IPS DF 19.7 (cell line): Measurements from ENCODE around the gene VSNL1.

Source experiments
- DNase-seq: peaks from one replicate; pipeline ENCODE4 v3.0.0-alpha.2; 2013; ENCODE audit warnings: low read depth, low spot score

The VSNL1 gene

DNA sequence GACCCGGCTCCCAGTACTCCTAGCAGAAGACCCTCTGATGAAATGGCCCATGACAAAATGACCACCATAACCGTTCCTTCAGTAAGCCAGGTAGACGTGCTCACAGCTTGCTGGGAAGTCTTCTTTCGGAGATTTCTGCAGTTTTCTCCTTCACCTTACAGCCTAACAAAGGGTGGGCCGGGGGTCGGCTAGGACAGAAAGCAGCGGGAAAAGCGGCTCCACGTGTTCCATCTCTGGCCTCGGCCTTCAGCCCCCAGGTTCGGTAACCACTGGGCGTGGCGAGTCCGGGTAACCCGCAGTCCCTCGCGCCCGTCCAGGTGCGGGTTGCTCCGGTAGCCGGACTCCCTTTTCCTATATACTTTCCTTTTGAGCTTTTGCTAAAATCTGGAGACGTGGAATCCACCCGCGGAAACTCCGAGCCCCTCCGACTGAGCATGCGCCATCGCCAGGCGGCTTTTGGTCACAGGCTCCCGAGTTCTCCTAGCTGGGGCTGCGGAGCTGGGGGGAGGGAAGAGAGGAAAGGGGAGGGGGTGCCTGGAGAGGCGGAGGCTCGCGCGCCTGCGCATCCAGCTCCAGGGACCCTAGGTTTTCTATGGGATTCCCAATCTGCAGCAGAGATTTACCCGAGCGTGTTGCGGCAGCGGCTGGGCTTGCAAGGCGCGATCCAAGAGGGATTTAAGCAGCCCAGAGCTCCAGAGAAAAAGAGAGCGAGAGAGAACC is at the start of gene VSNL1:
VSNL1 (plus strand) TSS at position 604 of the 720 bp plus-strand sequence. CDS start 51,379 bp downstream, outside the sequence.
- no peak for DNase-seq

DNA sequence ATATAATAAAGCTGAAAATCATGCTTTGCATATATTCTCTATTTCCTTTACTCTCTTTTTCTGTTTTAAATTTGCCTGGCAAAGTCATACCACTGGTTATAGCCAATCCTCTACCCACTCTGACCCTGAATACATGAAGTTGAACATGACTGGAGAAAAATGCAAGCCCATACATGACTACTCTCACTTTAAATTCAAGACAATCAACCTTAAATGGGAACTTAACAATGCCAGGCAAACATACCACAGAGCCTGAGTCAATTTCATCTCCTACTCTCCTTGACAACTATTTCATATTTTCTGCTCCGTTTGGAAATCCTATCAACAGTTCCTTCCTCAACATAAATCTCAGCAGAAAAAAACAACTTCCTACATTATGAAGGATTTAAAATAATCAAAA is 44.9 kb upstream of the VSNL1 start:
- DNase-seq, result no peak

DNA sequence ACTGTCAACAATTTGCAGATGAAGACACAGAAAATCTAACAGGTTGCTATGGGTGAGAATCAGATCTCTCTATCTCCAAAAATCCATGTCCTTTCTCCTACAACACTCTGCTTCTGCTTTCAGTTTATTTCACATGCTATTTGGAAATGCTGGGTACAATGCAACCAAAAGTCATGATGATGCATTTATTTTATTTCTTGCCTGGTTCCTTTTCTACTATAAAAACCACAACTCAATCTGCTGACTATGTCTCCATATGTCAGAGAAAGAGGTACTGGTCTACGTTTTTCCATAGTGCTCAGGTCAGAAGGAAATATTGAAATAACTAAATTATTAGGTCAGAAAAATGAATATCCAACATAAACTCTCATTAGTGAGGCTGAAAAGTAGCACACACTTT is 42.8 kb upstream of the VSNL1 start:
- DNase-seq, result no peak

GRCh38 chr2:17506736-17507616 is 33.5 kb upstream of the VSNL1 start:
- no peak for DNase-seq

DNA sequence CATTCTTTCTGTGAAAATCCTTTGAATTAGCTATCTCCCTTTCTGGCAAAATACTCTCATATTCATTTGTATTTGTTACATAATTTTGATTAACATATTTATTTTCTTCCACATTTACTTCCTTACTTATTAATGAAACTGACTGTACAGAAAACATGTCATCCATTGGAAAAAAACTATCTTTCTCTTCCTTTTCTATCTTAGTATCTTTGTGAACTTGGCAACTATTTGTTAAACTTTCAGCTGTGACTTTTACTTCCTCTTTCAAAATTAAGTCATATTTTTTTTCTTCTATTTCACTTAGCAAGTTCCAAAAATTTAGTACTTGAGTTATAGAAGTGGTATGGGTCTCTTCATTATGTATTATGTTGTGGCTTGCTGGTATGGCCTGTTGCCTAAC is 24.8 kb upstream of the VSNL1 start:
- DNase-seq, result no peak

- DNase-seq, result no peak
Observed at GRCh38 chr2:17517481-17518211, 22.9 kb upstream of the VSNL1 start.

DNA sequence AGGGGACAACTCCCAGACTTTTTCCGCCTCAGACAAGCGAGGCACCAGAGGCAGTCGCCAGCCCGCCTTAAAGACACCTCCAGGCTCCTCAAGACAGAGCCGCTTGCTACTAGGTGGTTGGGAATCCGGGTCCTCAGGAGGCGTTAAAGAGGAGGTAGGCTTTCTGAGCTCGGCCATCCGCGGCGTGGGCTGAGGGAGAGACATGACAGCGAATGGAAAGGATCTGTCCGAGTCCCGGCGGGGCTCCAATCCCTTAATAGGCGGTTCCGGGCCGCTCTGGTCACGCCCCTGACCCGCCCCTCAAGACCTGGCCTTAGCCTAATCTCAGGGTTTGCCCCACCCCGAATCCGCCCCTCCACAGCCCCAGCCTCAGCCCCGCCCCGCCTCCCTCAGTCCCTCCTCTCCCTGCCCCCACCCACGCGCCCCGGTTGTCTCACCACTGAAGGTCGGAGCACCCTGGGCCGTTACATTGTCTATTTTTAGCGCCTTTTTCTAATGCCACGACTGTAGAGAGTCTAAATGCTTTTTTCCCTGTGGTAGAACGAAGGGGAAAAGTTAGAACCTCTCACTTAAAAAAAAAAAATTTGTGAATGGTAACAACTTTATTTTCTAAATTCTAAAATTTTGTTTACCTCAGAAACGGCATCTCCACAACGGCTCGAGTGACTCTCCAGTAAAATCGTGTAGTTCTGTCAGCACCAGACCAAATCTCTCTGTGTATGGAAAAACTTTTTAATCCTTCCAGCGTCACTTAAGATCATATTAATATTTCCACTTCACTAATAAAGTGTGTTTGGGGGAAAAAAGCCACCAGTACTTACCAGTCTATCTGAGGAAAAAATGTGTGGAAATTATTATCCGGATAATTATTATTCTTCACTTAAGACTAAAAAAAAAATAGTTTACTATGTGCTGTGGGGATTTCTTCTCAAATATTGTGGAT is 22.0 kb upstream of the VSNL1 start, which contains the start of gene RAD51AP2:
RAD51AP2 (minus strand) TSS at position 229 of the 943 bp plus-strand sequence; CDS start at position 204, 25 bp downstream.
- DNase-seq, result no peak

GRCh38 chr2:17519486-17519885 is 21.0 kb upstream of the VSNL1 start:
- no peak for DNase-seq

- DNase-seq, result no peak
Observed at GRCh38 chr2:17520761-17521160, 19.7 kb upstream of the VSNL1 start.

DNA sequence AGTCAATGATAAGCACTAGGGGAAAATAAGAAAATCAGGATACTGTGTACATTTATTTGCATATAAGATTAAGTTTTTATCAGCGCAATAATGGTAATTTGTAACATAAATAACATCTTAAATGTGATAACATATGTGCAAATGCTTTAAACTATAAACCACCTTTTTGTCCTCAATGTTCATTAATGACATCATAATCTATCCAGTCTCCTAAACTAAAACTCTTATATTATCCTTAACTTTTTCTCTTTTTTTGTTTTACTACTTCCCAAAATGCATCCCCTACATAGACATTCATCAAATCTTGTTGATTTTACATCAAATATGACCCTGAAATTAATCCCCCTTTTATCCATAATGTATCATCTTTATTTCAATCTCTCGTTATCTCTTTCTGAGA is 18.9 kb upstream of the VSNL1 start:
- no peak for DNase-seq

DNA sequence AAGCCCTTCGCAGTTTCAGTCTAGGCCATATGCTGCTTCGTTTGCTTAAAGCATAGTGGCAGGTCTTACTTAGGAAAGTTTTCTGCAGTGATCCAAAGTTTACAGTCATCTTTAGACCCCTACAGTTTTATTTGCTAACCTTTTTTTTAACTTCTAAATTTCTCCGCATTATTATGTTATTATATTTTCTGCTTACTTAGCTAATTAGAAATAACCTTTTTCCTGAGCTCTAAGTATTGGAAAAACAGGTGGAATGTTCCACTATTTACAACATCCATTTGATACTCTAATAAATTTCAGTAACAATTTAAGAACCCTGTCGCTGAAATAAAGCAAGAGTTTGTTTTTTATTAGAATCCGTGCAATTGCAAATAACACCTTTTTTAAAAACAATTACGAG is 18.2 kb upstream of the VSNL1 start:
- no peak for DNase-seq

DNA sequence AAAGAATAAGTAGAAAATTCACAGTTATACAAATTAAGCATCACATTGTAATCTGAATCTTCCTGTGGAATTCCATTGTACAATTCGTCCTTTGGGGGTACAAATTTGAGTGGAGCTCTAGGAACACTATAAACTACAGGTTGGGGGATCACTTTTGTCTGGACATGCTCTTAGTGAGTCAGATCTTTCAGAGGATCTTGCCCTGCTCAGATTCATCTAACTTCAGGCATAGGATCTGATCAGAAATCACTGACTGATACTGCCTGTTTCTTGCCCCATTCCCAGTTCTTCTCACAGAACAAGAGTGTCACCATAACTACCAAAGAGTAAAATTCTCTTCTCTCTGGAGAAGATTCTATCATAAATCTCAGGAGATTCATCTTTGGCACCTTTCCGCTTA is 10.7 kb upstream of the VSNL1 start:
- no peak for DNase-seq

- DNase-seq, result no peak
Observed at GRCh38 chr2:17533546-17533945, 7.0 kb upstream of the VSNL1 start.

- DNase-seq, result no peak
Observed at GRCh38 chr2:17536416-17536815, 4.1 kb upstream of the VSNL1 start.

GRCh38 chr2:17538022-17538843 is 2.3 kb upstream of the VSNL1 start:
- DNase-seq, result no peak

DNA sequence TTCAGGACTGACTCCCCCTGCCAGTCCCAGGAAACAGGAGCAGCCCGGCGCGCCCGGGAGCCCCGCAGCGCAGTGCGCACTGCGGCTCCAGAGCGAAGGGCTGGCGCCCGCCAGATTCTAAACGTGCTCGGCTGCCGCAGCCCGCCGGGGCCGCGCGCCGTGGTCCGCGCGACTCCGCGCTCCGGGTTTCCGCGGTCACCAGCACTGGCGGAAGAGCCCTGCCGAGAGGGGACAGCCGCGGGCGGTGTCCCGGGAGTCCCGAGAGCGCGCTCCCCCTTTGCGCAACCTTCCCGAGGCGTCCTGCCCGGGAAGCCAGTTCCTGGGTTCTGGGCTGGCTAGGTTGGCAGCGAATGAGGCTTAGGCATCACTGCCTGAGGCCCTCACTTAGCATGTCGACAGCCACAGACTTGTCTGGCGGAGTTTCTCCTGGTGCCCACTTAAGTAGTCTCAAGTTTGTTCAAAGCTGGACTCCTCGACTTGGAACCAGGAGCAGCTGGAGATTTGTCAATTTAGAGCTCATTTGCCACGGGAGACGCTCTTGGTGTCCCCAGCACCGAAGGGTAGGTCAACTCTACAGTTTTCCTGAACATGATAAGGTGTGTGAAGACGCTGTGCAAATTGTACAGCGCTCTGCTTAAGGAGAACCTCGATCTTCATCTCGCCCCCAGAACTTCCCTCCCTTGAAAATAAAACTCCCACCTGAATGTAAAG is 1.5 kb upstream of the VSNL1 start:
- no peak for DNase-seq

GRCh38 chr2:17539611-17540092 is 844 bp upstream of the VSNL1 start:
- no peak for DNase-seq

GRCh38 chr2:17540813-17541530 is 476 bp downstream of the VSNL1 start:
- DNase-seq, result no peak

- no peak for DNase-seq
Observed at GRCh38 chr2:17541531-17541950, 1.0 kb downstream of the VSNL1 start.
